HepG2 (cell line): ENCODE data around the gene WEE1.

Experiments
- BRCA1 ChIP-seq: sonication (generic); formaldehyde crosslinking; IDR thresholded peaks from 2 replicates; pipeline ENCODE4 v1.4.0; 2020; ENCODE audit warnings: missing genetic modification reagents
- FOSL2 ChIP-seq: sonication (generic); formaldehyde crosslinking; IDR thresholded peaks from 2 replicates; pipeline ENCODE4 v1.4.0; 2020; ENCODE audit warnings: missing genetic modification reagents
- HDAC2 ChIP-seq: sonication (generic); formaldehyde crosslinking; IDR thresholded peaks from 2 replicates; pipeline ENCODE4 v1.4.0; 2020; ENCODE audit warnings: missing genetic modification reagents
- HNRNPK ChIP-seq: fragments of 200-400 bp; formaldehyde crosslinking; IDR thresholded peaks from 2 replicates; pipeline ENCODE4 v1.6.1; 2018; ENCODE audit warnings: low read length, low read depth, moderate library complexity, mild to moderate bottlenecking; ENCODE audit not compliant: poor library complexity, severe bottlenecking
- HOXA5 ChIP-seq: sonication (generic); formaldehyde crosslinking; IDR thresholded peaks from 2 replicates; pipeline ENCODE4 v1.4.0; 2020; ENCODE audit warnings: missing genetic modification reagents
- PRPF4 ChIP-seq: fragments of 200-400 bp; formaldehyde crosslinking; IDR thresholded peaks from 2 replicates; pipeline ENCODE4 v1.6.1; 2016; ENCODE audit warnings: low read length, low read depth; ENCODE audit not compliant: poor library complexity, severe bottlenecking
- RBAK ChIP-seq: sonication (generic); formaldehyde crosslinking; IDR thresholded peaks from 2 replicates; pipeline ENCODE4 v1.5.1; 2020; ENCODE audit warnings: mild to moderate bottlenecking, missing genetic modification reagents
- TF ChIP-seq, protein P1 (sequence below): sonication (generic); formaldehyde crosslinking; IDR thresholded peaks from 2 replicates; pipeline ENCODE4 v1.5.0; 2020; ENCODE audit warnings: mild to moderate bottlenecking, missing genetic modification reagents, borderline replicate concordance

GRCh38 chr11:9533736-9534473 lies 39.6 kb upstream of the WEE1 start:
- TF ChIP-seq RBAK (CRISPR knock-in tag) (no peak), HNRNPK (no peak), HOXA5 (no peak), PRPF4 (no peak), BRCA1 (CRISPR knock-in tag) (no peak), FOSL2 (no peak), HDAC2 (no peak)
- TF ChIP-seq, protein P1, sequence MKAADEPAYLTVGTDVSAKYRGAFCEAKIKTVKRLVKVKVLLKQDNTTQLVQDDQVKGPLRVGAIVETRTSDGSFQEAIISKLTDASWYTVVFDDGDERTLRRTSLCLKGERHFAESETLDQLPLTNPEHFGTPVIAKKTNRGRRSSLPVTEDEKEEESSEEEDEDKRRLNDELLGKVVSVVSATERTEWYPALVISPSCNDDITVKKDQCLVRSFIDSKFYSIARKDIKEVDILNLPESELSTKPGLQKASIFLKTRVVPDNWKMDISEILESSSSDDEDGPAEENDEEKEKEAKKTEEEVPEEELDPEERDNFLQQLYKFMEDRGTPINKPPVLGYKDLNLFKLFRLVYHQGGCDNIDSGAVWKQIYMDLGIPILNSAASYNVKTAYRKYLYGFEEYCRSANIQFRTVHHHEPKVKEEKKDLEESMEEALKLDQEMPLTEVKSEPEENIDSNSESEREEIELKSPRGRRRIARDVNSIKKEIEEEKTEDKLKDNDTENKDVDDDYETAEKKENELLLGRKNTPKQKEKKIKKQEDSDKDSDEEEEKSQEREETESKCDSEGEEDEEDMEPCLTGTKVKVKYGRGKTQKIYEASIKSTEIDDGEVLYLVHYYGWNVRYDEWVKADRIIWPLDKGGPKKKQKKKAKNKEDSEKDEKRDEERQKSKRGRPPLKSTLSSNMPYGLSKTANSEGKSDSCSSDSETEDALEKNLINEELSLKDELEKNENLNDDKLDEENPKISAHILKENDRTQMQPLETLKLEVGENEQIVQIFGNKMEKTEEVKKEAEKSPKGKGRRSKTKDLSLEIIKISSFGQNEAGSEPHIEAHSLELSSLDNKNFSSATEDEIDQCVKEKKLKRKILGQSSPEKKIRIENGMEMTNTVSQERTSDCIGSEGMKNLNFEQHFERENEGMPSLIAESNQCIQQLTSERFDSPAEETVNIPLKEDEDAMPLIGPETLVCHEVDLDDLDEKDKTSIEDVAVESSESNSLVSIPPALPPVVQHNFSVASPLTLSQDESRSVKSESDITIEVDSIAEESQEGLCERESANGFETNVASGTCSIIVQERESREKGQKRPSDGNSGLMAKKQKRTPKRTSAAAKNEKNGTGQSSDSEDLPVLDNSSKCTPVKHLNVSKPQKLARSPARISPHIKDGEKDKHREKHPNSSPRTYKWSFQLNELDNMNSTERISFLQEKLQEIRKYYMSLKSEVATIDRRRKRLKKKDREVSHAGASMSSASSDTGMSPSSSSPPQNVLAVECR (CRISPR knock-in tag): no peak
